Vagina (tissue), 2 donors: ENCODE measurements around the gene ANKRD39.

ENCODE experiments used
- POLR2A ChIP-seq, 2 donors: fragments of 450-650 bp; IDR thresholded peaks; one replicate each; pipeline ENCODE4 v1.6.1; 2017; ENCODE audit warnings: antibody characterized with exemption in 2 of 2, mild to moderate bottlenecking in 2 of 2, moderate library complexity in 2 of 2
- POLR2AphosphoS5 ChIP-seq, 2 donors: sonication (generic); formaldehyde crosslinking; IDR thresholded peaks; one replicate each; pipeline ENCODE4 v1.9.0; 2017; ENCODE audit warnings: antibody characterized with exemption in 2 of 2, mild to moderate bottlenecking in 2 of 2, low read depth in 1 of 2; ENCODE audit not compliant: insufficient read depth in 1 of 2
- TF ChIP-seq, protein P1 (sequence below), 3 experiments: fragments of 450-650 bp in 2 of 3; fragments of 200-600 bp in 1 of 3; sonication (generic) in 1 of 3; IDR thresholded peaks; one replicate each; pipeline ENCODE4 v1.5.1; 2017 to 2019; ENCODE audit warnings: antibody characterized with exemption in 3 of 3, mild to moderate bottlenecking in 2 of 3, moderate library complexity in 2 of 3

DNA sequence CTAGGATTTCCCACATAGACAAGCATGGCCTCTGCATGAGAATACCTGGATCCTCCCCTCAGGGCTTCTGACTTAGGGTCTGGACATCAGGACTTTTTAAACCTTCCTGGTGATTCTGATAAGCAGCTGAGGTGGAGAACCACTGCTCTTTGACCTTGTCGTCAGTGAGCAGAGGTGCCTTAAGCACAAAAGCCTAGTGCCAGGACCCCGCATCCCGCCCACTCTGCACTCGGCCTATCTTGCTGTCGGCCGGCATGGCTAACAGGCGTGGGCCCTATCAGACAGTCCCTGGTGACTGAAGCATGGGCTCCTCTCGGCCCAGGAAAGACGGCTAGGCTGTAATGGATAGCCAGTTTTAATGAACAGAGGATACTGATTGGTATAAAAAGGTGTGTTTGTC is 20.2 kb downstream of the ANKRD39 start:
- TF ChIP-seq, protein P1, sequence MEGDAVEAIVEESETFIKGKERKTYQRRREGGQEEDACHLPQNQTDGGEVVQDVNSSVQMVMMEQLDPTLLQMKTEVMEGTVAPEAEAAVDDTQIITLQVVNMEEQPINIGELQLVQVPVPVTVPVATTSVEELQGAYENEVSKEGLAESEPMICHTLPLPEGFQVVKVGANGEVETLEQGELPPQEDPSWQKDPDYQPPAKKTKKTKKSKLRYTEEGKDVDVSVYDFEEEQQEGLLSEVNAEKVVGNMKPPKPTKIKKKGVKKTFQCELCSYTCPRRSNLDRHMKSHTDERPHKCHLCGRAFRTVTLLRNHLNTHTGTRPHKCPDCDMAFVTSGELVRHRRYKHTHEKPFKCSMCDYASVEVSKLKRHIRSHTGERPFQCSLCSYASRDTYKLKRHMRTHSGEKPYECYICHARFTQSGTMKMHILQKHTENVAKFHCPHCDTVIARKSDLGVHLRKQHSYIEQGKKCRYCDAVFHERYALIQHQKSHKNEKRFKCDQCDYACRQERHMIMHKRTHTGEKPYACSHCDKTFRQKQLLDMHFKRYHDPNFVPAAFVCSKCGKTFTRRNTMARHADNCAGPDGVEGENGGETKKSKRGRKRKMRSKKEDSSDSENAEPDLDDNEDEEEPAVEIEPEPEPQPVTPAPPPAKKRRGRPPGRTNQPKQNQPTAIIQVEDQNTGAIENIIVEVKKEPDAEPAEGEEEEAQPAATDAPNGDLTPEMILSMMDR (IDR thresholded peaks at IDR 0.05), result no peak
- TF ChIP-seq POLR2A (IDR thresholded peaks at IDR 0.05) (no peak), POLR2AphosphoS5 (IDR thresholded peaks at IDR 0.05; ENCODE audit: insufficient read depth in 1 of 2, low read depth in 1 of 2) (no peak)
